WERI-Rb-1 (cell line): ENCODE measurements around the gene IQGAP2.
"Not testable (repeated sequence)": the region's sequence is repeated elsewhere in the genome, so short reads cannot be mapped to it uniquely, and the experiment has no call there.

Experiments used
- DNase-seq: peaks from one replicate; pipeline ENCODE4 v3.0.0-alpha.2; 2020
- H3K27ac ChIP-seq: fragments of 250-450 bp; sonication (Bioruptor Pico); 2 replicates; pipeline ENCODE4 v1.5.1; 2020; ENCODE audit warnings: mild to moderate bottlenecking, moderate library complexity
- H3K27me3 ChIP-seq: fragments of 250-450 bp; sonication (Bioruptor Pico); 2 replicates; pipeline ENCODE4 v1.5.1; 2021; ENCODE audit warnings: mild to moderate bottlenecking, low read depth, moderate library complexity; ENCODE audit not compliant: insufficient read depth, severe bottlenecking
- H3K36me3 ChIP-seq: fragments of 250-450 bp; sonication (Bioruptor Pico); 2 replicates; pipeline ENCODE4 v1.5.1; 2020; ENCODE audit warnings: mild to moderate bottlenecking, moderate library complexity
- H3K4me3 ChIP-seq: 2 replicates; pipeline ENCODE4 v1.5.1; 2011; ENCODE audit warnings: low read depth, mild to moderate bottlenecking, control low read depth, low read length
- H3K9me3 ChIP-seq: fragments of 250-450 bp; sonication (Bioruptor Pico); 2 replicates; pipeline ENCODE4 v1.5.1; 2021; ENCODE audit warnings: mild to moderate bottlenecking, moderate library complexity; ENCODE audit not compliant: severe bottlenecking
- TF ChIP-seq, protein P1 (sequence below): IDR thresholded peaks from 2 replicates; pipeline ENCODE4 v1.5.1; 2011; ENCODE audit warnings: low read depth, mild to moderate bottlenecking, control low read depth, inconsistent platforms, low read length

The IQGAP2 gene

DNA sequence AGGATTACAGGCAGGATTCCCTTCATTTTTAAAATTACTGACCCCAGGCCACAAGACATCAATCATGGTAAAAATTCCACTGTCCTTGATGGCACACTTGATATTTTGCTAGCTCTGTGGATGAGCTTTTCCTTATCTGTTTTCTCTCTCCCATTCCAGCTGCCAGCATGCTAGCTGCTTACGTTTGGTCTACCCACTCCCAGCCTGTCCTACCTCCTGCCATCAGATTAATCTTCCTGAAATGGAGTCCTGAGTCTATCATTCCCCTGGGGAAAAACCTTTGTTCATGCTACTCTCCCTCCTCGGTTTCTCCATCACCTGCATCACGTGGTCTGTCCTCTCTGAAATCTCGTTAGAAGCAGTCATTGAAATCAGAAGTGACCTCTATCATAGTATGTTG, 111.2 kb downstream of the IQGAP2 start:
- no peak overlapping the region for H3K27ac ChIP-seq
- peaks cover 4% of the 10 kb centered on the region for H3K9me3 ChIP-seq
- no peaks in the 10 kb centered on the region for H3K27me3 ChIP-seq
- TF ChIP-seq, protein P1, sequence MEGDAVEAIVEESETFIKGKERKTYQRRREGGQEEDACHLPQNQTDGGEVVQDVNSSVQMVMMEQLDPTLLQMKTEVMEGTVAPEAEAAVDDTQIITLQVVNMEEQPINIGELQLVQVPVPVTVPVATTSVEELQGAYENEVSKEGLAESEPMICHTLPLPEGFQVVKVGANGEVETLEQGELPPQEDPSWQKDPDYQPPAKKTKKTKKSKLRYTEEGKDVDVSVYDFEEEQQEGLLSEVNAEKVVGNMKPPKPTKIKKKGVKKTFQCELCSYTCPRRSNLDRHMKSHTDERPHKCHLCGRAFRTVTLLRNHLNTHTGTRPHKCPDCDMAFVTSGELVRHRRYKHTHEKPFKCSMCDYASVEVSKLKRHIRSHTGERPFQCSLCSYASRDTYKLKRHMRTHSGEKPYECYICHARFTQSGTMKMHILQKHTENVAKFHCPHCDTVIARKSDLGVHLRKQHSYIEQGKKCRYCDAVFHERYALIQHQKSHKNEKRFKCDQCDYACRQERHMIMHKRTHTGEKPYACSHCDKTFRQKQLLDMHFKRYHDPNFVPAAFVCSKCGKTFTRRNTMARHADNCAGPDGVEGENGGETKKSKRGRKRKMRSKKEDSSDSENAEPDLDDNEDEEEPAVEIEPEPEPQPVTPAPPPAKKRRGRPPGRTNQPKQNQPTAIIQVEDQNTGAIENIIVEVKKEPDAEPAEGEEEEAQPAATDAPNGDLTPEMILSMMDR: no peak
- H3K4me3 ChIP-seq: no peak overlapping the region
- no peaks in the 10 kb centered on the region for H3K36me3 ChIP-seq
- no peak for DNase-seq

DNA sequence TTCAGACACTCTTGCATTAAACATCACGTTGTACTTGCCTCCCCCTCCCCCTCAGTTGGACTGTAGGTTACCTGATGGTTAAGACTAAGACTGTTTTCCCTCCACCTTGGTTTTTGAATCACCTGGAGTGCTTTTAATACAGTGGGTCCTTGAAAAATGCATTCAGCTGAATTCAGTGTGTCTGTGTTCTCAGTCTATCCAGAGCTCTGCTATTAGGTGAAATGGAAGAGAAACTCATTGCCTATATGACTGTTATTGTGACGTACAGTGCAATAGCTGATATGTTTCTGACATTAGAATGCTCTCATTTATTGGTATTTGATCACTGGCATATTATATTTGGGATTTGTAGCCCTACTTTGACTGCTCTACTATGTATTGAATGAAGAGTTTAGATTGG, 111.6 kb downstream of the IQGAP2 start:
- DNase-seq: no peak
- no peaks in the 10 kb centered on the region for H3K27me3 ChIP-seq
- H3K4me3 ChIP-seq: no peak overlapping the region
- no peaks in the 10 kb centered on the region for H3K36me3 ChIP-seq
- TF ChIP-seq, protein P1: no peak
- no peak overlapping the region for H3K27ac ChIP-seq
- H3K9me3 ChIP-seq: peaks cover 4% of the 10 kb centered on the region

DNA sequence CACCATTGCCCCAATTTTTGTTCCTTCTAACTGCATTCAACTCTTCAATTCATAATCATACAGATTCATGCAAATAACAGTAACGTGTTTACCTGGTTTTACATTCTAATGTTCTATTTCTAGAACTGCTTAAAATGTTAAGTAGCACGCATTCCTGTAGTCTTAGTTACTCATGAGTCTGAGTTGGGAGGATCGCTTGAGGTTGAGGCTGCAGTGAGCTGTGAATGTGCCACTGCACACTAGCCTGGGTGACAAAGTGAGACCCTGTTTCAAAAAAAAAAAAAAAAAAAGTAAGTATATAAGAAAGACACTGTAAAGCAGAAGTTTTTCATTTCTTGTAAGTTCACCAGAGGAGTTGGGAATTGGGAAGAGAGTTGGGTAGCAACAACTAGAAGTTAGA, 114.2 kb downstream of the IQGAP2 start:
- TF ChIP-seq, protein P1: no peak
- no peak overlapping the region for H3K4me3 ChIP-seq
- no peak overlapping the region for H3K27ac ChIP-seq
- DNase-seq: no peak
- H3K36me3 ChIP-seq: no peaks in the 10 kb centered on the region
- H3K9me3 ChIP-seq: peaks cover 4% of the 10 kb centered on the region
- H3K27me3 ChIP-seq: no peaks in the 10 kb centered on the region

DNA sequence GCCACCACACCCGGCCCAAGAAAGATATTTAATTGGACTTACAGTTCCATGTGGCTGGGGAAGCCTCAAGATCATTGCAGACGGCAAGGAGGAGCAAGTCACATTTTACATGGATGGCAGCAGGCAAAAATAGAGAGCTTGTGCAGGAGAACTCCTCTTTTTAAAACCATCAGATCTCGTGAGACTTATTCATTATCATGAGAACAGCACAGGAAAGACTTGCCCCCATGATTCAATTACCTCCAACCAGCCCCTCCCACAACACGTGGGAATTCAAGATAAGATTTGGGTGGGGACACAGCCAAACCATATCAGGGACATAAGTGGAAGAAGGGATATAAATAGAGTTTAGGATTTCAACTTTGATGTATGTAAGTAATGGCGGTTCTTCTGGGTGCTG, 115.2 kb downstream of the IQGAP2 start:
- not testable (repeated sequence) for H3K27ac ChIP-seq, H3K27me3 ChIP-seq, H3K4me3 ChIP-seq, DNase-seq, H3K36me3 ChIP-seq, H3K9me3 ChIP-seq

DNA sequence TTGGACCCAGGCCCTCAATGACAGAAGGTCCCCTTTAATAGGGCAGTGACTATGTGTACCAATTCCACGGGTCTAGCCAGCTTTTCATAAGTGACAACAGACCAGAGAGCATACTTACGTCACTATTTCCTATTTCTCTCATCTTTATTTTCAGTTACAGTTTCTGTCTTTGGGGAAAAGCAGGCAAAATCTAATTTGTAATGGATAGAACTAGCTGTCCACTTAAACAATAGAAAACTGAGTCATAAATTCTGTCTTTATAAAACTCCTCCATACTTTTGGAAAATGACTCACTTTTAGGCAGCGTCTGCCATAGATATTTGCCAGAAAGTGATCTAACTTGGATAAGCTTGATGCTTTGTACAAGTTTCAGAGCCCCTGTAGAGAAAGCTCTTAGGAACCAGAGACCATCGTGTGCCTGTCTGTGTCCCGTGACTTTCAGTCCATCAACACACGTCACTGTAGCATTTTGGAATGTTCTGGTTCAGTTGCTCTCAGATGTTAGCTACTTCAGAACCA, 118.2 kb downstream of the IQGAP2 start:
- Histone ChIP-seq H3K27me3 (no peaks in the 10 kb centered on the region), H3K27ac (no peak overlapping the region), H3K4me3 (no peak overlapping the region), H3K9me3 (peaks cover 4% of the 10 kb centered on the region), H3K36me3 (no peaks in the 10 kb centered on the region)
- no peak for DNase-seq
- TF ChIP-seq, protein P1: no peak

DNA sequence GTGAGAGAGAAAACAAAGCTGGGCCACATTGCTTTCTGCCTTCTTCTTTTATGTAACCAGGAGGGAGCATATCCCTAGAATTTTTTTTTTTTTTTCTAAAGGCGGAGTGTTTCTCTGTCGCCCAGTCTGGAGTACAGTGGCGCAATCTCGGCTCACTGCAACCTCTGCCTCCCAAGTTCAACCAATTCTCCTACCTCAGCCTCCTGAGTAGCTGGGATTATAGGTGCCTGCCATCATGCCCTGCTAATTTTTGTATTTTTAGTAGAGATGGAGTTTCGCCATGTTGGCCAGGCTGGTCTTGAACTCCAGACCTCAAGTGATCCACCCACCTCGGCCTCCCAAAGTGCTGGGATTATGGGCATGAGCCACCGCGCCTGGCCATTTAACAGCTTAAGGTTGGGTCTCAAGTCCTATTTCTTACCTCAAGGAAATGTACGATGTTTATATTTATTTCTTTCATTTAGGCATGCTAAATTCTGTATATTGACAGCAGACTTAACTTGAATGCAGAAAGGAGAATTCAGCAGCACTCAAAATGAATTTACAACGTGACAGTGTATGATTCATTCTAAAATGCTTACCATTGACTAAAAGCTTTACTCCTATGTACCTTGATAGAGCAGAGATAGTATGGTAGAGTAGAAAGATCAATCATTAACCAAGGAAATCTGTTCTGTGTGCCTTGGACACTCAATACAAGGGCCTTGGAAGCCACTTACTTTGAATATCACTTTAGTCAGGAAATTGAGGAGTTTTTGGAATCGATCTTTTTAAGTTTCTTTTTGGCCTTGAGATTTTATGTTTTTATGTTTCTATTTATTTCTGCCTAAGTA, 119.2 kb downstream of the IQGAP2 start:
- TF ChIP-seq, protein P1: no peak
- peaks cover 4% of the 10 kb centered on the region for H3K9me3 ChIP-seq
- DNase-seq: no peak
- H3K27ac ChIP-seq: no peak overlapping the region
- no peak overlapping the region for H3K4me3 ChIP-seq
- no peaks in the 10 kb centered on the region for H3K36me3 ChIP-seq
- no peaks in the 10 kb centered on the region for H3K27me3 ChIP-seq
